ENCODE measurements around the gene CTSS.

CTSS gene

DNA sequence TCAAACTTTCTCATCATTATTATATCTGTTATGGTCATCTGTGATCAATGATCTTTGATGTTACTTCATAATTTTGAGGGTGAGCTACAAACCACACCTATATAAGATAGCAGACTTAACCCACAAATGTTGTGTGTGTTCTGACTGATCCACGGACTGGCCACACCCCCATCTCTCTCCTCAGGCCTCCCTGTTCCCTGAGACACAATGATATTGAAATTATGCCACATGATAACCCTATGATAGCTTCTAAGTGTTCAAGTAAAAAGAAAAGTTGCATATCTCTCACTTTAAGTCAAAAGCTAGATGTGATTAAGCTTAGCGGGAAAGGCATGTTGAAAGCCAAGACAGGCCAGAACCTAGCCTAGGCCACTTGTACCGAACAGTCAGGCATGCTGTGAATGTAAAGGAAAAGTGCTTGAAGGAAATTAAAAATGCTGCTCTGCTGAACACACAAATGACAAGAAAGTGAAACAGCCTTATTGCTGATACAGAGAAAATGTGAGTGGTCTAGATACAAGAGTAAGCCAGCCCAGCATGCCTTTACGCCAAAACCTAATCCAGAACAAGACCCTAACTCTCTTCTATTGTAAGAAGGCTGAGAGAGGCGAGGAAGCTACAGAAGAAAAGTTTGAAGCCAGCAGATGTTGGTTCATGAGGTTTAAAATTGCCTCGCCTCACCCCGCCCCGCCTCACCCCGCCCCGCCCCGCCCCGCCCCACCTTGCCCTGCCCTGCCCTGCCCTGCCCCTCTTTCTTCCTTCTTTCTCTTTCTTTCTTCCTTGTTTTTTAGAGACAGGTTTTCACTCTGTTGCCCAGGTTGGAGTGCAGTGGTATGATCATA, 16.5 kb downstream of the CTSS start:
- TF ChIP-seq EZH2 (IDR thresholded peaks at IDR 0.05; ENCODE audit: borderline replicate concordance, low read depth, low read length, severe bottlenecking) = no peak
- TF ChIP-seq, protein P1, sequence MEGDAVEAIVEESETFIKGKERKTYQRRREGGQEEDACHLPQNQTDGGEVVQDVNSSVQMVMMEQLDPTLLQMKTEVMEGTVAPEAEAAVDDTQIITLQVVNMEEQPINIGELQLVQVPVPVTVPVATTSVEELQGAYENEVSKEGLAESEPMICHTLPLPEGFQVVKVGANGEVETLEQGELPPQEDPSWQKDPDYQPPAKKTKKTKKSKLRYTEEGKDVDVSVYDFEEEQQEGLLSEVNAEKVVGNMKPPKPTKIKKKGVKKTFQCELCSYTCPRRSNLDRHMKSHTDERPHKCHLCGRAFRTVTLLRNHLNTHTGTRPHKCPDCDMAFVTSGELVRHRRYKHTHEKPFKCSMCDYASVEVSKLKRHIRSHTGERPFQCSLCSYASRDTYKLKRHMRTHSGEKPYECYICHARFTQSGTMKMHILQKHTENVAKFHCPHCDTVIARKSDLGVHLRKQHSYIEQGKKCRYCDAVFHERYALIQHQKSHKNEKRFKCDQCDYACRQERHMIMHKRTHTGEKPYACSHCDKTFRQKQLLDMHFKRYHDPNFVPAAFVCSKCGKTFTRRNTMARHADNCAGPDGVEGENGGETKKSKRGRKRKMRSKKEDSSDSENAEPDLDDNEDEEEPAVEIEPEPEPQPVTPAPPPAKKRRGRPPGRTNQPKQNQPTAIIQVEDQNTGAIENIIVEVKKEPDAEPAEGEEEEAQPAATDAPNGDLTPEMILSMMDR (IDR thresholded peaks at IDR 0.05; ENCODE audit: borderline replicate concordance, extremely low read depth, low read length, poor library complexity, severe bottlenecking) = no peak
- ATAC-seq (ENCODE audit: insufficient read depth, low read depth) (no peak), DNase-seq (no peak)
- Histone ChIP-seq H3K27ac (ENCODE audit: low read length) (no peak overlapping the region), H3K9ac (ENCODE audit: low read depth, low read length) (no peak overlapping the region), H3K4me3 (ENCODE audit: low read depth in 1 of 2, low read length in 2 of 2) (no peak overlapping the region), H3K4me2 (ENCODE audit: insufficient read depth, low read length) (no peak overlapping the region), H3K9me3 (ENCODE audit: insufficient read depth, low read length, severe bottlenecking) (no peaks in the 10 kb centered on the region), H3K36me3 (ENCODE audit: insufficient read depth, low read length) (no peaks in the 10 kb centered on the region), H4K20me1 (ENCODE audit: insufficient read depth, low read length) (no peaks in the 10 kb centered on the region), H3K27me3 (ENCODE audit: insufficient read depth, low read length, poor library complexity) (no peaks in the 10 kb centered on the region), H3K79me2 (ENCODE audit: insufficient read depth, low read length) (no peaks in the 10 kb centered on the region), H3K4me1 (ENCODE audit: insufficient read depth, low read length) (no peaks in the 10 kb centered on the region), H2AFZ (ENCODE audit: low read depth, low read length) (no peak overlapping the region)

DNA sequence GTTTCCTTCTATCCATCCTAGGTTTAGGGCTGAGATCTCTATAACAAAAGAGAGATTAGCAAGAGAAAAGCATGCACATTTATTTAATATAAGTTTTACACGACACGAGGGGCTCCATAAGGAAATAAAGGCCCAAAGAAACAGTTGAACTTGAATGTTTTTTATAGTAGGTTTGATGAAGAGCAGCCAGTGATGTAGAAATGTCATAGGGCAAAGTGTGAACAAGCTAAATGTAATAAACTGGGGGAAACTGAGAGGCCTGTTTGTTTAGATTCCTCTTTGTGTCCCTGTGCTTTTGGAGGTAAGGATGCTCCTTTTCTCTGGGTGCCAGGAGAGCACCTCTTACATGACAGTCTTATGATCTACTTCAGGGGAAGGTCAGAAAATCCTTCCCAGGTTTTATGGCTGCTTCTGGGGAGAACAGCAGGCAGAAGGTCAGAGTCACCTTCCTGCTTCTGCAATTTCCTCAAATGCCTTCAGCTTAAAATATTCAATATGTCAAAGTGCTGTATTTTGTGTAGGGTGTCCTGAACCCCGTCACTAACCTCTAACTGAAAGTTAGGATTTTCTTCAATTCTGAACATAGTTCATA, 35.4 kb downstream of the CTSS start:
- H3K4me1 ChIP-seq (ENCODE audit: insufficient read depth, low read length) = no peaks in the 10 kb centered on the region

DNA sequence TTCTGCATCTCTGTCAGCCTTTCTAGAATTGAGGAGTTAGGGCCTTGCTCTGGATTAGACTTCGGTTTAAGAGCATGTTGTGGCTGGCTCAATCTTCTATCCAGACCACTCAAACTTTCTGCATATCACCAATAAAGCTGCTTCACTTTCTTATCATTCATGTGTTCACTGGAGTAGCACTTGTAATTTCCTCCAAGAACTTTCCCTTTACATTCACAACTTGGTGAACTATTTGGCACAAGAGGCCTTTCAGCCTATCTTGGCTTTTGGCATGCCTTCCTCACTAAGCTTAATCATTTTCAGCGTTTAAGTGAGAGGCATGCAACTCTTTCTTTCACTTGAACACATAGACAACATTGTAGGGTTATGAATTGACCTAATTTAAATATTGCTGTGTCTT, 41.2 kb downstream of the CTSS start:
- H3K4me3 ChIP-seq (ENCODE audit: low read depth in 1 of 2, low read length in 2 of 2) = no peak overlapping the region
- no peaks in the 10 kb centered on the region for H3K36me3 ChIP-seq (ENCODE audit: insufficient read depth, low read length)
- no peaks in the 10 kb centered on the region for H3K27me3 ChIP-seq (ENCODE audit: insufficient read depth, low read length, poor library complexity)
- no peak overlapping the region for H3K4me2 ChIP-seq (ENCODE audit: insufficient read depth, low read length)
- H3K9ac ChIP-seq (ENCODE audit: low read depth, low read length) = no peak overlapping the region
- ATAC-seq (ENCODE audit: insufficient read depth, low read depth) = no peak
- H2AFZ ChIP-seq (ENCODE audit: low read depth, low read length) = no peak overlapping the region
- no peaks in the 10 kb centered on the region for H4K20me1 ChIP-seq (ENCODE audit: insufficient read depth, low read length)
- H3K4me1 ChIP-seq (ENCODE audit: insufficient read depth, low read length) = no peaks in the 10 kb centered on the region
- H3K79me2 ChIP-seq (ENCODE audit: insufficient read depth, low read length) = no peaks in the 10 kb centered on the region
- no peak overlapping the region for H3K27ac ChIP-seq (ENCODE audit: low read length)
- H3K9me3 ChIP-seq (ENCODE audit: insufficient read depth, low read length, severe bottlenecking) = no peaks in the 10 kb centered on the region
- TF ChIP-seq, protein P1 (IDR thresholded peaks at IDR 0.05; ENCODE audit: borderline replicate concordance, extremely low read depth, low read length, poor library complexity, severe bottlenecking) = no peak
- no peak for TF ChIP-seq EZH2 (IDR thresholded peaks at IDR 0.05; ENCODE audit: borderline replicate concordance, low read depth, low read length, severe bottlenecking)
- no peak for DNase-seq

More for the DNA sequence above, 35.4 kb downstream of the CTSS start:
- H3K9me3 ChIP-seq (ENCODE audit: insufficient read depth, low read length, severe bottlenecking) = no peaks in the 10 kb centered on the region
- H3K9ac ChIP-seq (ENCODE audit: low read depth, low read length) = no peak overlapping the region
- no peaks in the 10 kb centered on the region for H4K20me1 ChIP-seq (ENCODE audit: insufficient read depth, low read length)
- no peaks in the 10 kb centered on the region for H3K27me3 ChIP-seq (ENCODE audit: insufficient read depth, low read length, poor library complexity)
- H3K4me2 ChIP-seq (ENCODE audit: insufficient read depth, low read length) = no peak overlapping the region
- DNase-seq (no peak), ATAC-seq (ENCODE audit: insufficient read depth, low read depth) (no peak)
- H2AFZ ChIP-seq (ENCODE audit: low read depth, low read length) = no peak overlapping the region
- H3K36me3 ChIP-seq (ENCODE audit: insufficient read depth, low read length) = no peaks in the 10 kb centered on the region
- no peak for TF ChIP-seq EZH2 (IDR thresholded peaks at IDR 0.05; ENCODE audit: borderline replicate concordance, low read depth, low read length, severe bottlenecking)
- TF ChIP-seq, protein P1 (IDR thresholded peaks at IDR 0.05; ENCODE audit: borderline replicate concordance, extremely low read depth, low read length, poor library complexity, severe bottlenecking) = no peak
- no peaks in the 10 kb centered on the region for H3K79me2 ChIP-seq (ENCODE audit: insufficient read depth, low read length)
- no peak overlapping the region for H3K4me3 ChIP-seq (ENCODE audit: low read depth in 1 of 2, low read length in 2 of 2)
- H3K27ac ChIP-seq (ENCODE audit: low read length) = no peak overlapping the region

Measured in DND-41 (cell line).